Measurements from ENCODE around the gene SCRT2. TPM values are rescaled to one million over a fixed set of nuclear protein-coding genes. Genes with fewer than 3 reads are reported as not detected.

SCRT2 gene
- polyA plus RNA-seq, 1 donor from 2014 or later = 2.5 TPM

DNA sequence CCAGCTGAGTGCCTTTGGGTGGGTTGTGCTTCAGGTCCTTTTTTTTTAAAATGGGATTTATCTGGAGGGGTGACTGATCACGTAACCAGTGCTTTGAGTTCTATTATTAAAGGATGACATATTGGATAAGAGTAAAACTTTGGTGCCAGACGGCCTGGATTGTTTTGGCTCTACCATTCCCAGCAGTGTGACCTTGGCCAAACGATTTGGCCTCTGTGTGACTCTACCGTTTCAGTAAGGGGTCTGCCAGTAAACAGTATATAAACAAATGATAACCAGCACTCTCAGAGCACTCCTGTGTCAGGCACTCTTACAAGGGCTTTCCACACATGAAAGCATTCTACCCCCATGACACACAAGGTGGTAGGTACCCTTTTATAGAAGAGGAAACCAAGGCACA, 8.7 kb downstream of the SCRT2 start:
- Histone ChIP-seq H3K27me3 (ENCODE audit: insufficient read depth, low read depth, low read length) (peaks cover 14% of the 10 kb centered on the region), H3K79me2 (replicated peaks; ENCODE audit: insufficient read depth, low read length) (peaks cover 20% of the 10 kb centered on the region), H3F3A (ENCODE audit: insufficient read depth, low read length, poor library complexity, severe bottlenecking) (no peaks in the 10 kb centered on the region), H3K9me3 (ENCODE audit: low read length) (no peaks in the 10 kb centered on the region), H3K4me2 (ENCODE audit: low read length) (no peak overlapping the region), H2AFZ (ENCODE audit: low read depth, low read length) (no peak overlapping the region), H3K4me3 (ENCODE audit: low read length) (no peak overlapping the region), H3K36me3 (ENCODE audit: insufficient read depth, low read length) (peaks cover 5% of the 10 kb centered on the region), H3K27ac (ENCODE audit: low read length) (no peak overlapping the region), H3K9ac (ENCODE audit: low read length) (no peak overlapping the region), H3K9me2 (ENCODE audit: insufficient read depth, low read length) (no peaks in the 10 kb centered on the region), H4K20me1 (ENCODE audit: insufficient read depth) (peaks cover 49% of the 10 kb centered on the region)
- TF ChIP-seq EZH2 (IDR thresholded peaks at IDR 0.05; ENCODE audit: borderline replicate concordance, insufficient read depth, low read length, poor library complexity, severe bottlenecking) (no peak), SMC3 (conservative IDR thresholded peaks at IDR 0.05; ENCODE audit: poor library complexity) (no peak), RAD21 (conservative IDR thresholded peaks at IDR 0.05) (no peak), POLR2AphosphoS5 (IDR thresholded peaks at IDR 0.05) (no peak), TAF1 (IDR thresholded peaks at IDR 0.05; ENCODE audit: low read depth) (no peak)
- TF ChIP-seq, protein P1, sequence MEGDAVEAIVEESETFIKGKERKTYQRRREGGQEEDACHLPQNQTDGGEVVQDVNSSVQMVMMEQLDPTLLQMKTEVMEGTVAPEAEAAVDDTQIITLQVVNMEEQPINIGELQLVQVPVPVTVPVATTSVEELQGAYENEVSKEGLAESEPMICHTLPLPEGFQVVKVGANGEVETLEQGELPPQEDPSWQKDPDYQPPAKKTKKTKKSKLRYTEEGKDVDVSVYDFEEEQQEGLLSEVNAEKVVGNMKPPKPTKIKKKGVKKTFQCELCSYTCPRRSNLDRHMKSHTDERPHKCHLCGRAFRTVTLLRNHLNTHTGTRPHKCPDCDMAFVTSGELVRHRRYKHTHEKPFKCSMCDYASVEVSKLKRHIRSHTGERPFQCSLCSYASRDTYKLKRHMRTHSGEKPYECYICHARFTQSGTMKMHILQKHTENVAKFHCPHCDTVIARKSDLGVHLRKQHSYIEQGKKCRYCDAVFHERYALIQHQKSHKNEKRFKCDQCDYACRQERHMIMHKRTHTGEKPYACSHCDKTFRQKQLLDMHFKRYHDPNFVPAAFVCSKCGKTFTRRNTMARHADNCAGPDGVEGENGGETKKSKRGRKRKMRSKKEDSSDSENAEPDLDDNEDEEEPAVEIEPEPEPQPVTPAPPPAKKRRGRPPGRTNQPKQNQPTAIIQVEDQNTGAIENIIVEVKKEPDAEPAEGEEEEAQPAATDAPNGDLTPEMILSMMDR (IDR thresholded peaks at IDR 0.05; ENCODE audit: poor library complexity, severe bottlenecking) = no peak
- TF ChIP-seq, protein P2, sequence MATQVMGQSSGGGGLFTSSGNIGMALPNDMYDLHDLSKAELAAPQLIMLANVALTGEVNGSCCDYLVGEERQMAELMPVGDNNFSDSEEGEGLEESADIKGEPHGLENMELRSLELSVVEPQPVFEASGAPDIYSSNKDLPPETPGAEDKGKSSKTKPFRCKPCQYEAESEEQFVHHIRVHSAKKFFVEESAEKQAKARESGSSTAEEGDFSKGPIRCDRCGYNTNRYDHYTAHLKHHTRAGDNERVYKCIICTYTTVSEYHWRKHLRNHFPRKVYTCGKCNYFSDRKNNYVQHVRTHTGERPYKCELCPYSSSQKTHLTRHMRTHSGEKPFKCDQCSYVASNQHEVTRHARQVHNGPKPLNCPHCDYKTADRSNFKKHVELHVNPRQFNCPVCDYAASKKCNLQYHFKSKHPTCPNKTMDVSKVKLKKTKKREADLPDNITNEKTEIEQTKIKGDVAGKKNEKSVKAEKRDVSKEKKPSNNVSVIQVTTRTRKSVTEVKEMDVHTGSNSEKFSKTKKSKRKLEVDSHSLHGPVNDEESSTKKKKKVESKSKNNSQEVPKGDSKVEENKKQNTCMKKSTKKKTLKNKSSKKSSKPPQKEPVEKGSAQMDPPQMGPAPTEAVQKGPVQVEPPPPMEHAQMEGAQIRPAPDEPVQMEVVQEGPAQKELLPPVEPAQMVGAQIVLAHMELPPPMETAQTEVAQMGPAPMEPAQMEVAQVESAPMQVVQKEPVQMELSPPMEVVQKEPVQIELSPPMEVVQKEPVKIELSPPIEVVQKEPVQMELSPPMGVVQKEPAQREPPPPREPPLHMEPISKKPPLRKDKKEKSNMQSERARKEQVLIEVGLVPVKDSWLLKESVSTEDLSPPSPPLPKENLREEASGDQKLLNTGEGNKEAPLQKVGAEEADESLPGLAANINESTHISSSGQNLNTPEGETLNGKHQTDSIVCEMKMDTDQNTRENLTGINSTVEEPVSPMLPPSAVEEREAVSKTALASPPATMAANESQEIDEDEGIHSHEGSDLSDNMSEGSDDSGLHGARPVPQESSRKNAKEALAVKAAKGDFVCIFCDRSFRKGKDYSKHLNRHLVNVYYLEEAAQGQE (IDR thresholded peaks at IDR 0.05; ENCODE audit: borderline replicate concordance) = no peak

DNA sequence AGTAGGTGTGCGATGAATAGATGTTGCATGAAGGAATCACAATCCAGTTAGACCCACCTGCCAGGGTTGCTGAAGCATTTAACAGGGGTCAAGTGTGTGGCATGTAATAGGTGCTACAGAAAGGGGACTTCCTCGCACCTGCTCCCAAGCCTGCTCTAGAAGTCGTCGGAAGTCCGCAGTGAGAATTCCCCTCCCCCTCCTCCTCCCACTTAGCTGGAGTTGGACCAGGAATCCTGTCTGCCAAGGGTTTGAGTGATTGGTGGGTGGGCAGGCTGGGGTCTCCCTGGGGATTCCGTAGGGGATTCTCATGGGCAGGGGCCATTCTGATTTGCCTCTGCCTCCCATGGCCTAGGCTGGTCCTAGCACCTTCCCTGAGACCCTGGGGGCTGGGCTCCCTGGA, 10.3 kb downstream of the SCRT2 start:
- peaks cover 42% of the 10 kb centered on the region for H4K20me1 ChIP-seq (ENCODE audit: insufficient read depth)
- H3K27ac ChIP-seq (ENCODE audit: low read length) = no peak overlapping the region
- H3K27me3 ChIP-seq (ENCODE audit: insufficient read depth, low read depth, low read length) = peaks cover 14% of the 10 kb centered on the region
- no peaks in the 10 kb centered on the region for H3K9me3 ChIP-seq (ENCODE audit: low read length)
- no peak overlapping the region for H3K4me2 ChIP-seq (ENCODE audit: low read length)
- H2AFZ ChIP-seq (ENCODE audit: low read depth, low read length) = no peak overlapping the region
- no peak overlapping the region for H3K4me3 ChIP-seq (ENCODE audit: low read length)
- H3F3A ChIP-seq (ENCODE audit: insufficient read depth, low read length, poor library complexity, severe bottlenecking) = no peaks in the 10 kb centered on the region
- peaks cover 5% of the 10 kb centered on the region for H3K36me3 ChIP-seq (ENCODE audit: insufficient read depth, low read length)
- TF ChIP-seq, protein P1 (IDR thresholded peaks at IDR 0.05; ENCODE audit: poor library complexity, severe bottlenecking) = no peak
- TF ChIP-seq, protein P2 (IDR thresholded peaks at IDR 0.05; ENCODE audit: borderline replicate concordance) = no peak
- no peak for TF ChIP-seq RAD21 (conservative IDR thresholded peaks at IDR 0.05)
- TF ChIP-seq SMC3 (conservative IDR thresholded peaks at IDR 0.05; ENCODE audit: poor library complexity) = no peak
- no peak for TF ChIP-seq EZH2 (IDR thresholded peaks at IDR 0.05; ENCODE audit: borderline replicate concordance, insufficient read depth, low read length, poor library complexity, severe bottlenecking)
- TF ChIP-seq EP300 (conservative IDR thresholded peaks at IDR 0.05; ENCODE audit: poor library complexity, severe bottlenecking) = no peak
- no peak for TF ChIP-seq POLR2AphosphoS5 (IDR thresholded peaks at IDR 0.05)
- TF ChIP-seq TAF1 (IDR thresholded peaks at IDR 0.05; ENCODE audit: low read depth) = no peak
- no peak for TF ChIP-seq MXI1 (conservative IDR thresholded peaks at IDR 0.05; ENCODE audit: poor library complexity, severe bottlenecking)
- H3K79me2 ChIP-seq (replicated peaks; ENCODE audit: insufficient read depth, low read length) = peaks cover 5% of the 10 kb centered on the region
- H3K9ac ChIP-seq (ENCODE audit: low read length) = no peak overlapping the region
- H3K9me2 ChIP-seq (ENCODE audit: insufficient read depth, low read length) = no peaks in the 10 kb centered on the region
